ENCODE measurements around the gene NUP214.
A peak's percentile ranks its signal among the peaks of the same experiment; 100 is the strongest.
"Not testable (repeated sequence)": the region's sequence is repeated elsewhere in the genome, so short reads cannot be mapped to it uniquely, and the experiment has no call there.

The NUP214 gene

GRCh38 chr9:131263701-131264100, 138.3 kb downstream of the NUP214 start:
- DNase-seq, result no peak

GRCh38 chr9:131264231-131264630, 138.8 kb downstream of the NUP214 start:
- DNase-seq, result no peak

GRCh38 chr9:131266266-131267229, 141.2 kb downstream of the NUP214 start:
- no peak for DNase-seq

- no peak for DNase-seq
Measured at GRCh38 chr9:131270171-131271015, 145.0 kb downstream of the NUP214 start.

GRCh38 chr9:131271016-131271273, 145.6 kb downstream of the NUP214 start:
- DNase-seq, result not testable (repeated sequence)

GRCh38 chr9:131271506-131271931, 146.1 kb downstream of the NUP214 start:
- no peak for DNase-seq

GRCh38 chr9:131272212-131272611, 146.8 kb downstream of the NUP214 start:
- DNase-seq, result no peak

GRCh38 chr9:131273146-131273855, 147.9 kb downstream of the NUP214 start:
- no peak for DNase-seq

GRCh38 chr9:131273856-131274673, 148.7 kb downstream of the NUP214 start:
- DNase-seq, result no peak

GRCh38 chr9:131274674-131275331, 149.4 kb downstream of the NUP214 start:
- DNase-seq, result no peak

- DNase-seq, result no peak
Measured at GRCh38 chr9:131275332-131276093, 150.1 kb downstream of the NUP214 start.

GRCh38 chr9:131276094-131276888, 150.9 kb downstream of the NUP214 start, which contains the start of gene FAM78A:
Gene FAM78A (minus strand): TSS chr9:131276510. CDS start chr9:131276179, 331 bp downstream.
- DNase-seq, result no peak

GRCh38 chr9:131276891-131277286, 151.5 kb downstream of the NUP214 start:
- no peak for DNase-seq

- no peak for DNase-seq
Measured at GRCh38 chr9:131277287-131277909, 152.0 kb downstream of the NUP214 start.

GRCh38 chr9:131277910-131278701, 152.7 kb downstream of the NUP214 start:
- DNase-seq, result peak; percentile 83

GRCh38 chr9:131278702-131279111, 153.3 kb downstream of the NUP214 start:
- no peak for DNase-seq

- DNase-seq, result no peak
Measured at GRCh38 chr9:131279196-131279862, 153.9 kb downstream of the NUP214 start.

All from NCI-H1436 (cell line).